GM21515 (cell line): ENCODE results near the gene TBC1D9B.
"Not testable (repeated sequence)": the region's sequence is repeated elsewhere in the genome, so short reads cannot be mapped to it uniquely, and the experiment has no call there.

ENCODE experiments used
- ATAC-seq: cut with Tn5 transposase; IDR thresholded peaks from one replicate; pipeline ENCODE4 v1.9.1; 2021; ENCODE audit not compliant: unreplicated experiment

The TBC1D9B gene

DNA sequence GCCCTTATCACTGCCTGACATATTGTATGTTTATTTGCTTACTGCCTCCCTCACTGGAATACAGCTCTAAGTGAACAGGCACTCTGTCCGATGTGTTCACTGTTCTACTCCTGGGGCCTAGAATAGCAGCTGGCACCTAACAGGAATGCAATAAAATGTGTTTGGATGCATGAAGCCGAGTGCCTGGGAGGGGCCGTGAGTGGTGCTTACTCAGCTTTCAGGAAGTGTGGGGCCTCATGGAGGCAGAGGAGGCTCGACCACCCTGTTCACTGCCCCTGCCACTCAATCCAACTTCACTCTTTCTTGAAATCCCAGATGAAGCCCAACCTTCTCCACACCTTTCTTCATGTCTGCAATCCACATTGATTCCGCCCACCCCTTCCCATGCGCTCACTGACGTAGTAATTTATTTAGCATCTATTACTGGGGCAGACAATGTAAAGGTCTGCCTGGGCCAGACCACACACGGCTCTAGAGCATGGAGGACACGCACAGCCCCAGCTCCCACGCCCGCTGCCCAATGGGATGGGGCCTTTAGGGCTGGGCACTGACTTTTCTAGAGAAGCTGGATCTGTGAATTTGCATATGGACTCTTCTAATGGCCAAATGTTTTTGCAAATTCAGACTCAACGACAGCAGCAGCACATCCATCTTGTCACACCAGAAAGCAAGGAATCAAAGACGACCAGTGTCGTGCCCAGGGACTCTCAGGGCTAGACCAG, 21.3 kb downstream of the TBC1D9B start:
- ATAC-seq, result no peak

- no peak for ATAC-seq
These were observed 22.1 kb downstream of the TBC1D9B start for GRCh38 chr5:179885491-179886090.

- no peak for ATAC-seq
These were observed 24.5 kb downstream of the TBC1D9B start for GRCh38 chr5:179883163-179883562.

GRCh38 chr5:179882338-179882737, 25.4 kb downstream of the TBC1D9B start:
- ATAC-seq, result no peak

GRCh38 chr5:179880848-179881590, 26.7 kb downstream of the TBC1D9B start:
- no peak for ATAC-seq

GRCh38 chr5:179880066-179880650, 27.5 kb downstream of the TBC1D9B start:
- no peak for ATAC-seq

- ATAC-seq, result no peak
These were observed 28.0 kb downstream of the TBC1D9B start for GRCh38 chr5:179879690-179880010.

DNA sequence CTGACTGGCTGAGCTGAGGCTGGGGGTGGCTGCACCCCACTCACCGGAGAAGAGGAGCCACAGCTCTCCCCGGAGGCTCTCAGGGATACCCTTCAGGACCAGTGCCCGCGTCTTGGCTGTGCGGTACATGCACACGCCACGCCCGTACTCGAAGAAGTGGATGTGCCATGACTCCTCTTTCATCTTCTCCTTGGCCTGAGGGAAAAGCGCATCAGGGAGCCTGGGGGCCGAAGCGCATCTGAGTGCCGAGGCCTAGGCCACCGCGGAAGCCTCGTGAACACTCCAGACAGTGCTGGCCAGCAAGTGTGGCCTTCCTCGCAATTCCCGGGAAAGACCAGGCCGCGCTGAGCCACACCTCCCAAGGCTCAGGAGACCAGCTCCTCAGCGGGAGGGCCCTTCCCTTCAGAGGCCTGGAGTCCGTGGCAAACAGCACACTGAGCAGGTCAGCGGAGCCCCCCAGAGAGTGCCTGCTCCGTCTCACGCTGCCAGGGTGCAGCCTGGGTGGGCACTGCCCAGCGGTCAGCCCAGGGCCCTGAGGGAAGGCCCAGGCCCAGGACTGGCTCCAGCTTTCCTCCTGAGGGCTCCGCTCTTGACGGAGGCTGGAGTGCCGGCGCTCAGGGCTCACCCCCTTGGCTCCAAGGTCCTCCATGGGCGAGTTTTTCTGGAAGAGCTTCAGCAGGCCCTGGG, 28.6 kb downstream of the TBC1D9B start:
- no peak for ATAC-seq

DNA sequence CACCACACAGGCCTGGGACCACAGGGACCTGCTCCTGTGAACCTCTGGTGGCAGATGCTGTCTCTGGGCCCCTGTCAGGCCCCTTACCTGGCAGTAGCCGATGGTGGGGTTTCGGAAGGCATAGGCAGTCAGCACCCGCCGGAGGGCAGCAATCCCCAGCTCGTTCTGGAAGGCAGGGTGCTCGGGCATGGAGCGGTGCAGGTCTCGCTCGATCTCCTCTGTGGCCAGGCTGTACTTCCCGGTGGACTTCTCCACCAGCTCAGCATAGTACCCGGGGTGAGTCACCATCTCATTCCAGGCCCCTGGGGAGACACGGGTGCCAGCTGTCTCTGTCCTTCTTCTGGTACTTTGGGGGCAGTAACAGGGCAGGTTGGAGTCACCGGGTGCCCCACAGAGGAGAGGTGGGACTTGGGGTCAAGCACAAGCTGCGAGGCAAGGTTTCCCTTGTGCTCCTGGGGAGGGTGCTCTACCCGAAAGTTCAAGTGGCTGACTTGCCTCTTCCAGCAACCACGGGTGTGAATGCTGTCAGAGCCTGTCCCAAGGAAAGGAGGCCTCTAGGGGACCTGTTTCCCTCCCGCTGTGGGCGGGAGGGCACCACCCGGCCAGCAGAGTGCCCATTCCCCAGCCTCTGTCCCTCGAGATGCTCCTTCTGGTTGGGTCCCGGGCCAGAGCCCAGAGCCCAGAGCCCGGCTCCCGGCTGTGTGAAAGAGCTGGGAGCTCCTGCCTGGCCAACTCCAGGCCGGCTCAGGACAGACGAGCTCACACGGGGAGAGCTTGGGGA, 29.3 kb downstream of the TBC1D9B start:
- no peak for ATAC-seq

GRCh38 chr5:179876610-179876952, 31.1 kb downstream of the TBC1D9B start:
- ATAC-seq, result no peak

DNA sequence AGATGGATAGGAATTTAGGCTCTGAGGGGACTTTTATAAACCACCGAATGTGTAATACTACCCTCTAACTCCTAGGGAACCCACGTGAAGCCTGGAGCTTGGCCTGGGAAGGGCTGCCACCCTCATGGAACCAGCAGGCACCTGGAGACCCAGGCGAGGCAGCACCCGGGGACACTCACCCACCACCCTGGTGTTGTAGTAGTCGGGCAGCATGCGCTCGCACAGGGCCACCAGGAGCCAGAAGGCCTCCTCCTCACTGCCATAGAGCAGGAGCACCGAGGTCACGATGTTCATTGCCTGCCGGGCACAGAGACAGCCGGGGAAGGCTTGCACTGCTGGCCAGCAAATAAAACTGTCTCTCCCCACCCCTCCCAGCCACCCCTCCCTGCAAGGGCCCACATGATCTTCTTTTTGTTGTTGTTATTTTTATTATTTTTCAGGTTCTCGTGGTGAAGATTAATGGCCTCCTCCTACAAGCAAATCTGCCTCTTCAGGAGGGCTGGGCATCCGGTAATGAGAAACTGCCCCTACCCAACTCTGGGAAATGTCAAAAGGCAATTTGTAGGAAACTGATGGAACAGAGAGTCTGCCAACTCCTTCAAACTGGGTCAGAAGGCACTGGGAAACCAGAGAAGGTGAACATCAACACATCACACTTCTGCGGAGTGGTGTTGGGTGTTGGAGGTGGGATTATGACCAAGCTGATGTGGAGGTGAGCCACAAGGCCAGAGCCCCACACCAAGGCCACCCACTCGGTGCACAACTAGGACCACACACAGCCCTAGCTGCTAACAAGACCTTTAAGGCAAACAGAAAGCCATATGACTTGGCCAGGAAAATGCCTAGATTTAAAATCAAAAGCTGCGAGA, 31.7 kb downstream of the TBC1D9B start:
- ATAC-seq, result no peak

DNA sequence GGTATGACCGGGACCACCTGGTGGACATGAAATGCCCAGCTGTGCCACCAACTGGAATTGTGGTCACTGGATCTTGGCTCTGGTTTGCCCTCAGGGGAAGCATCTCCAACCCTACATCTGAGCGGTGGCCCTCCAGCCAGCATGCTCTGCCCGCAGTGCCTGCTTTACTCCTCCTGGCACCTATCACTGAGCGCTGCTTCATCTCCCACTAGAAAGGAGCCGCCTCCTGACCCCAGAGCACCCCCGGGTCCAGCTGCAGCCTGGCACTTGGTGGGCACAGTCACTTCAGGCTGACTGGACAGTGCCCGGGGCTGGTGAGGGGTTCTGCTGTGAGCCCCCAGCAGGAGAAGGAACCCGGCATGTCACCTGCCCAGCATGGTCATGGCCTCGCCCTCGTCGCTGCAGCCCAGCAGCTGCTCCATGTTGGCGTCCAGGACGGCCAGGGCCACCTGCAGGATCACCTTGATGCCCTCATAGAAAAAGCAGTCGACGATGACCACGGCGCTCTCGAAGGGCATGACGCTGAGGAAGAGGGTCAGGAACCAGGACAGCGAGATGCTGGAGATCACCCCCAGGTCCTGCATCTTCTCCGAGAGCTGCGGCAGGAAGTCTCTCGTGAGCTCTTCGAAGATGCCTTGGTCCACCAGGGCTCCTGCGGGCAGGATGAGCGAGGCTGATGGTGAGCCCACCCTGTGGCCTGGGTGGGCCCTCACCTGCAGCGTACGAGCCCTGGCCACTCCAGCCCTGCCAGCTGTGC, 33.0 kb downstream of the TBC1D9B start:
- no peak for ATAC-seq

GRCh38 chr5:179874136-179874535, 33.6 kb downstream of the TBC1D9B start:
- no peak for ATAC-seq

- ATAC-seq, result no peak
These were observed 34.0 kb downstream of the TBC1D9B start for GRCh38 chr5:179873588-179874110.

GRCh38 chr5:179872828-179873575, 34.7 kb downstream of the TBC1D9B start:
- ATAC-seq, result no peak

DNA sequence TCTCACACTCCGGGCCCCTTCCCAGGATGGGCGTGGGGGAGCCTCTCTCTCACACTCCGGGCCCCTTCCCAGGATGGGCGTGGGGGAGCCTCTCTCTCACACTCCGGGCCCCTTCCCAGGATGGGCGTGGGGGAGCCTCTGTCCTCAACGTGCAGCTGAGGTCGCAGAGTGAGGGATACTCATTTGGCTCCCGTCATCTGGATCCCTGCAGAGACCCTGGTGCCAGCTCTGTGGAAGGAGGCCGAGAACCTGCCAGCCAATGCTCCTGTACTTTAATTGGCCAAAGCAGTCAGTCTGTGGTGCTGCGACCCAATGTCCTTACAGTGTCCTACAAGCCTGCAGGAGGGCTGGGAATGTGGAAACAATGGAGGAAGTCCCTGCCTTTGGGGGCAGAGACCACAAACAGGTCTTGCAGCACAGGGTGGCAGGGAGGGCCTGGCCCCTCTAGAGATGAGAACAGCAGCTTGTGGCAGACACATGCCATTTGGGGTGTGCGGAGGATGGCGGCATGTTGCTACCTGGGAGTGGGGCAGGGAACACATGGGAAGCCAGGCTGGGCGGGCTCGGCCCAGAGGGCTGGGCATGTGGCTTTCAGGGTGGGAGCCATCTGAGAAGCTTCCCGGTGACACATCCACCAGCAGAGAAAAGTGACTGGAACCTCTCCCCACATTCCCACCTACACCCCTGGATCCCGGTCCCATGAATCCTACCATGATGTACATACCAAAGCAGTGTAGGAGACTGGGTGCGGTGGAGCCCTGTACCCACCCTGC, 35.5 kb downstream of the TBC1D9B start:
- no peak for ATAC-seq

DNA sequence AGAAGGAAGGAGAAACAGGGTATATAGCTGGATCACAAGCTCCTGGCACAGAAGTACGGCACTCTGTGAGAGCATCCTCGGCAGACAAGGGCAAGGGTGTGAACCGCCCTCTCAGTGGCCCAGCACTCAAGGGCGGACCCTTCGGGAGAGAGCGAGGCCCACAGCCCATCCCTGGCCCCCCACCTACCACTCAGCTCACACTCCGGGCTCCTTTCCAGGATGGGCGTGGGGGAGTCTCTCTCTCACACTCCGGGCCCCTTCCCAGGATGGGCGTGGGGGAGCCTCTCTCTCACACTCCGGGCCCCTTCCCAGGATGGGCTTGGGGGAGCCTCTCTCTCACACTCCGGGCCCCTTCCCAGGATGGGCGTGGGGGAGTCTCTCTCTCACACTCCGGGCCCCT, 36.2 kb downstream of the TBC1D9B start:
- not testable (repeated sequence) for ATAC-seq
